ENCODE results near the gene CA12.
"Not testable (repeated sequence)": the region's sequence is repeated elsewhere in the genome, so short reads cannot be mapped to it uniquely, and the experiment has no call there.

Gene CA12

GRCh38 chr15:63357731-63358130, 23.9 kb downstream of the CA12 start:
- no peak for DNase-seq (ENCODE audit: low read depth, low spot score)

- DNase-seq (ENCODE audit: low read depth, low spot score) = no peak
These were observed 24.6 kb downstream of the CA12 start for GRCh38 chr15:63357061-63357460.

GRCh38 chr15:63354821-63355650, 26.6 kb downstream of the CA12 start:
- DNase-seq (ENCODE audit: low read depth, low spot score) = no peak

- DNase-seq (ENCODE audit: low read depth, low spot score) = no peak
These were observed 27.8 kb downstream of the CA12 start for GRCh38 chr15:63353887-63354286.

GRCh38 chr15:63353261-63353660, 28.4 kb downstream of the CA12 start:
- no peak for DNase-seq (ENCODE audit: low read depth, low spot score)

GRCh38 chr15:63352808-63353207, 28.8 kb downstream of the CA12 start:
- DNase-seq (ENCODE audit: low read depth, low spot score) = no peak

GRCh38 chr15:63351170-63351569, 30.5 kb downstream of the CA12 start:
- no peak for DNase-seq (ENCODE audit: low read depth, low spot score)

GRCh38 chr15:63350178-63350621, 31.4 kb downstream of the CA12 start:
- no peak for DNase-seq (ENCODE audit: low read depth, low spot score)

- DNase-seq (ENCODE audit: low read depth, low spot score) = no peak
These were observed 32.0 kb downstream of the CA12 start for GRCh38 chr15:63349621-63350020.

GRCh38 chr15:63349156-63349555, 32.5 kb downstream of the CA12 start:
- no peak for DNase-seq (ENCODE audit: low read depth, low spot score)

- no peak for DNase-seq (ENCODE audit: low read depth, low spot score)
These were observed 33.3 kb downstream of the CA12 start for GRCh38 chr15:63348392-63348791.

GRCh38 chr15:63347074-63347857, 34.4 kb downstream of the CA12 start:
- DNase-seq (ENCODE audit: low read depth, low spot score) = no peak

GRCh38 chr15:63345391-63345752, 36.3 kb downstream of the CA12 start:
- no peak for DNase-seq (ENCODE audit: low read depth, low spot score)

- no peak for DNase-seq (ENCODE audit: low read depth, low spot score)
These were observed 36.8 kb downstream of the CA12 start for GRCh38 chr15:63344731-63345390.

GRCh38 chr15:63342996-63343562, 38.6 kb downstream of the CA12 start:
- DNase-seq (ENCODE audit: low read depth, low spot score) = not testable (repeated sequence)

- no peak for DNase-seq (ENCODE audit: low read depth, low spot score)
These were observed 39.7 kb downstream of the CA12 start for GRCh38 chr15:63341898-63342297.

GRCh38 chr15:63340878-63341277, 40.8 kb downstream of the CA12 start:
- no peak for DNase-seq (ENCODE audit: low read depth, low spot score)

- DNase-seq (ENCODE audit: low read depth, low spot score) = no peak
These were observed 41.3 kb downstream of the CA12 start for GRCh38 chr15:63340353-63340752.

- no peak for DNase-seq (ENCODE audit: low read depth, low spot score)
These were observed 41.8 kb downstream of the CA12 start for GRCh38 chr15:63339836-63340235.

GRCh38 chr15:63339006-63339766, 42.5 kb downstream of the CA12 start:
- no peak for DNase-seq (ENCODE audit: low read depth, low spot score)

- no peak for DNase-seq (ENCODE audit: low read depth, low spot score)
These were observed 43.5 kb downstream of the CA12 start for GRCh38 chr15:63338170-63338569.

All from smooth muscle cell of the brain vasculature (primary cell).